Panc1 (cell line): ENCODE results near the gene ATP11C. TPM values are rescaled to one million over a fixed set of nuclear protein-coding genes. Genes with fewer than 3 reads are reported as not detected.

ENCODE experiments used
- ATAC-seq: fragments of 200-7000 bp; cut with Tn5 transposase; 2 replicates; pipeline ENCODE4 v1.9.1; 2020; ENCODE audit warnings: mild to moderate bottlenecking, moderate library complexity
- BruUV-seq: library from RNA; stranded (reverse); fragments of 400-500 nt; replicated peaks from 2 replicates; lab custom pipeline; 2021; lab: Mats Ljungman, UMichigan
- CTCF ChIA-PET: fragments of 300-600 bp; sonication (Branson Sonifier 250); formaldehyde crosslinking; loops from one replicate; lab custom pipeline; 2022; ENCODE audit warnings: antibody characterized with exemption; lab: Charles Lee
- POLR2A ChIA-PET: fragments of 300-600 bp; sonication (Branson Sonifier 250); formaldehyde crosslinking; loops from one replicate; lab custom pipeline; 2022; ENCODE audit warnings: antibody characterized with exemption; lab: Charles Lee
- DNase-seq: peaks from one replicate; pipeline ENCODE4 v3.0.0-alpha.2; 2010; ENCODE audit warnings: low read depth, low spot score
- H3K27ac ChIP-seq: 2 replicates; pipeline ENCODE4 v1.5.1; 2011; ENCODE audit warnings: mild to moderate bottlenecking, low read length, inconsistent platforms
- H3K27me3 ChIP-seq: fragments of 200-500 bp; sonication (Bioruptor generic); 2 replicates; pipeline ENCODE4 v1.6.0; 2014; ENCODE audit warnings: low read length, inconsistent platforms; ENCODE audit not compliant: control insufficient read depth, insufficient read depth
- H3K36me3 ChIP-seq: fragments of 200-500 bp; sonication (Bioruptor generic); 2 replicates; pipeline ENCODE4 v1.5.1; 2014; ENCODE audit warnings: inconsistent platforms, mild to moderate bottlenecking, low read length, moderate library complexity; ENCODE audit not compliant: control insufficient read depth, insufficient read depth
- H3K4me1 ChIP-seq: 2 replicates; pipeline ENCODE4 v1.5.1; 2011; ENCODE audit warnings: inconsistent platforms, mild to moderate bottlenecking, low read length, moderate library complexity; ENCODE audit not compliant: control insufficient read depth, insufficient read depth
- H3K4me3 ChIP-seq, 2 experiments: 2 replicates each; pipeline ENCODE4 v1.5.1; 2011 to 2012; ENCODE audit warnings: low read depth in 2 of 2, low read length in 2 of 2, mild to moderate bottlenecking in 2 of 2, inconsistent platforms in 1 of 2, moderate library complexity in 1 of 2
- H3K9me3 ChIP-seq: fragments of 200-500 bp; sonication (Bioruptor generic); 2 replicates; pipeline ENCODE4 v1.5.1; 2014; ENCODE audit warnings: low read depth, mild to moderate bottlenecking, inconsistent platforms, low read length, moderate library complexity; ENCODE audit not compliant: control insufficient read depth, insufficient read depth
- CTCF ChIP-seq: fragments of 450-650 bp; IDR thresholded peaks from 2 replicates; pipeline ENCODE4 v1.5.1; 2017; ENCODE audit warnings: mild to moderate bottlenecking
- POLR2AphosphoS5 ChIP-seq: IDR thresholded peaks from 2 replicates; pipeline ENCODE4 v1.6.1; 2012; ENCODE audit warnings: mild to moderate bottlenecking, low read depth, low read length, moderate library complexity
- REST ChIP-seq, 2 experiments: IDR thresholded peaks; 2 replicates each; pipeline ENCODE4 v1.6.1; 2011 to 2012; ENCODE audit warnings: low read depth in 2 of 2, control low read depth in 1 of 2, low read length in 1 of 2, mild to moderate bottlenecking in 1 of 2, moderate library complexity in 1 of 2; ENCODE audit not compliant: insufficient read depth in 1 of 2
- SIN3A ChIP-seq: IDR thresholded peaks from 2 replicates; pipeline ENCODE4 v1.6.1; 2012; ENCODE audit warnings: low read depth, mild to moderate bottlenecking, low read length, moderate library complexity, borderline replicate concordance; ENCODE audit not compliant: insufficient read depth
- TCF7L2 ChIP-seq: IDR thresholded peaks from 2 replicates; pipeline ENCODE4 v1.6.1; 2011; ENCODE audit warnings: mild to moderate bottlenecking, low read depth, low read length, inconsistent platforms
- in situ Hi-C: cut with HindIII; loops from 2 replicates; pipeline ENCODE4 v1.10.0; 2016; ENCODE audit warnings: low sequenced_read_pairs, low pct_unique_long_range_greater_than_20kb
- intact Hi-C: fragments of 100-400 bp; cut with micrococcal nuclease; formaldehyde crosslinking; loops from one replicate; pipeline ENCODE4 v1.10.0; 2022; ENCODE audit not compliant: unreplicated experiment
- total RNA-seq: library from RNA; stranded (reverse); gene quantifications from one replicate; pipeline ENCODE4 v1.2.1, GENCODE V29; 2021; ENCODE audit not compliant: unreplicated experiment

ATP11C gene
- total RNA-seq, 1 experiment from 2014 or later = 61.3 TPM

- CTCF ChIA-PET = no interaction called here
- Histone ChIP-seq H3K4me1 (no peaks in the 10 kb centered on the region), H3K27me3 (no peaks in the 10 kb centered on the region), H3K27ac (no peak overlapping the region), H3K36me3 (peaks cover 3% of the 10 kb centered on the region), H3K9me3 (no peaks in the 10 kb centered on the region), H3K4me3 (no peak overlapping the region)
- POLR2A ChIA-PET = no interaction called here
- in situ Hi-C loops (no loop called here), intact Hi-C loops (no loop called here)
- BruUV-seq = no TSS peak
- ATAC-seq (no peak), DNase-seq (no peak)
- TF ChIP-seq REST (IDR thresholded peaks at IDR 0.05; ENCODE audit: insufficient read depth in 1 of 2, low read depth in 2 of 2, low read length in 1 of 2) (no peak), SIN3A (no peak), POLR2AphosphoS5 (no peak), TCF7L2 (no peak), CTCF (no peak)
These were observed 197.9 kb downstream of the ATP11C start for GRCh38 chrX:139734996-139735395.

GRCh38 chrX:139725720-139726119 lies 207.1 kb downstream of the ATP11C start:
- in situ Hi-C loops (no loop called here), intact Hi-C loops (no loop called here)
- DNase-seq = no peak
- BruUV-seq = no TSS peak
- Histone ChIP-seq H3K4me3 (no peak overlapping the region), H3K27me3 (no peaks in the 10 kb centered on the region), H3K36me3 (peaks cover 2% of the 10 kb centered on the region; the same call in 1 of the 2 replicates), H3K27ac (no peak overlapping the region), H3K9me3 (no peaks in the 10 kb centered on the region), H3K4me1 (no peaks in the 10 kb centered on the region)
- ChIA-PET CTCF (no interaction called here), POLR2A (no interaction called here)
- ATAC-seq = no peak
- TF ChIP-seq SIN3A = no peak
- no peak for TF ChIP-seq REST (IDR thresholded peaks at IDR 0.05; ENCODE audit: insufficient read depth in 1 of 2, low read depth in 2 of 2, low read length in 1 of 2)
- no peak for TF ChIP-seq CTCF
- no peak for TF ChIP-seq POLR2AphosphoS5
- no peak for TF ChIP-seq TCF7L2
